SIG-M5 treated with dmso at 0.1 percent for 504 hours (cell line): ENCODE data around the gene OTUD6A.
"Not testable (repeated sequence)": the region's sequence is repeated elsewhere in the genome, so short reads cannot be mapped to it uniquely, and the experiment has no call there.

Source experiments
- DNase-seq: peaks from one replicate; lab custom pipeline; 2025; ENCODE audit not compliant: unreplicated experiment; lab: John Stamatoyannopoulos, UW

The OTUD6A gene

GRCh38 chrX:70046978-70047377 lies 15.3 kb upstream of the OTUD6A start:
- no peak for DNase-seq

- no peak for DNase-seq
Observed at GRCh38 chrX:70049406-70049805, 12.9 kb upstream of the OTUD6A start.

GRCh38 chrX:70049925-70050324 lies 12.3 kb upstream of the OTUD6A start, which contains the start of gene AWAT2:
TSS of gene AWAT2 (minus strand) at chrX:70049938. CDS start at chrX:70049932, 6 bp downstream.
- DNase-seq, result no peak

- no peak for DNase-seq
Observed at GRCh38 chrX:70052895-70053615, 9.2 kb upstream of the OTUD6A start.

GRCh38 chrX:70054391-70054790 lies 7.9 kb upstream of the OTUD6A start:
- DNase-seq, result no peak

GRCh38 chrX:70062961-70063550 lies 799 bp downstream of the OTUD6A start:
- no peak for DNase-seq

GRCh38 chrX:70066646-70067045 lies 4.4 kb downstream of the OTUD6A start:
- no peak for DNase-seq

GRCh38 chrX:70079297-70079696 lies 17.0 kb downstream of the OTUD6A start:
- DNase-seq, result no peak

- no peak for DNase-seq
Observed at GRCh38 chrX:70079870-70080269, 17.6 kb downstream of the OTUD6A start.

- DNase-seq, result no peak
Observed at GRCh38 chrX:70082723-70083122, 20.5 kb downstream of the OTUD6A start.

GRCh38 chrX:70084592-70085240 lies 22.5 kb downstream of the OTUD6A start:
- DNase-seq, result no peak

GRCh38 chrX:70087857-70088630 lies 25.8 kb downstream of the OTUD6A start:
- no peak for DNase-seq

GRCh38 chrX:70088751-70089150 lies 26.5 kb downstream of the OTUD6A start:
- no peak for DNase-seq

- DNase-seq, result no peak
Observed at GRCh38 chrX:70089604-70090297, 27.5 kb downstream of the OTUD6A start.

GRCh38 chrX:70092247-70092646 lies 30.0 kb downstream of the OTUD6A start:
- DNase-seq, result no peak

- no peak for DNase-seq
Observed at GRCh38 chrX:70096052-70096451, 33.8 kb downstream of the OTUD6A start.

GRCh38 chrX:70105229-70105628 lies 43.0 kb downstream of the OTUD6A start:
- no peak for DNase-seq

GRCh38 chrX:70111436-70112026 lies 49.3 kb downstream of the OTUD6A start:
- DNase-seq, result not testable (repeated sequence)
